ENCODE data around the gene FLNB.
"Not testable (repeated sequence)": the region's sequence is repeated elsewhere in the genome, so short reads cannot be mapped to it uniquely, and the experiment has no call there.

The FLNB gene

GRCh38 chr3:58052373-58053273, 44.4 kb downstream of the FLNB start:
- DNase-seq (ENCODE audit: low read depth): peak; percentile 91

- DNase-seq (ENCODE audit: low read depth): no peak
Observed at GRCh38 chr3:58054652-58055051, 46.4 kb downstream of the FLNB start.

- no peak for DNase-seq (ENCODE audit: low read depth)
Observed at GRCh38 chr3:58055314-58055713, 47.1 kb downstream of the FLNB start.

- not testable (repeated sequence) for DNase-seq (ENCODE audit: low read depth)
Observed at GRCh38 chr3:58055891-58056290, 47.7 kb downstream of the FLNB start.

- peak; percentile 84 for DNase-seq (ENCODE audit: low read depth)
Observed at GRCh38 chr3:58058361-58059263, 50.4 kb downstream of the FLNB start.

- peak; percentile 74 for DNase-seq (ENCODE audit: low read depth)
Observed at GRCh38 chr3:58059349-58060321, 51.4 kb downstream of the FLNB start.

GRCh38 chr3:58062472-58062871, 54.2 kb downstream of the FLNB start:
- DNase-seq (ENCODE audit: low read depth): no peak

- no peak for DNase-seq (ENCODE audit: low read depth)
Observed at GRCh38 chr3:58063022-58063815, 55.0 kb downstream of the FLNB start.

GRCh38 chr3:58064923-58065638, 56.9 kb downstream of the FLNB start:
- DNase-seq (ENCODE audit: low read depth): no peak

GRCh38 chr3:58065700-58066167, 57.5 kb downstream of the FLNB start:
- no peak for DNase-seq (ENCODE audit: low read depth)

- DNase-seq (ENCODE audit: low read depth): no peak
Observed at GRCh38 chr3:58066842-58067241, 58.6 kb downstream of the FLNB start.

GRCh38 chr3:58068122-58068809, 60.0 kb downstream of the FLNB start:
- no peak for DNase-seq (ENCODE audit: low read depth)

- no peak for DNase-seq (ENCODE audit: low read depth)
Observed at GRCh38 chr3:58071480-58071971, 63.3 kb downstream of the FLNB start.

GRCh38 chr3:58072052-58072762, 64.0 kb downstream of the FLNB start:
- DNase-seq (ENCODE audit: low read depth): no peak

- DNase-seq (ENCODE audit: low read depth): no peak
Observed at GRCh38 chr3:58072763-58073130, 64.5 kb downstream of the FLNB start.

- DNase-seq (ENCODE audit: low read depth): no peak
Observed at GRCh38 chr3:58073301-58074108, 65.3 kb downstream of the FLNB start.

GRCh38 chr3:58074116-58074715, 66.0 kb downstream of the FLNB start:
- DNase-seq (ENCODE audit: low read depth): no peak
